GM18517 (cell line): ENCODE data around the gene C5orf34.
A peak's percentile ranks its signal among the peaks of the same experiment; 100 is the strongest.
"Not testable (repeated sequence)": the region's sequence is repeated elsewhere in the genome, so short reads cannot be mapped to it uniquely, and the experiment has no call there.

ENCODE experiments used
- ATAC-seq: cut with Tn5 transposase; IDR thresholded peaks from one replicate; pipeline ENCODE4 v1.9.1; 2021; ENCODE audit warnings: mild to moderate bottlenecking, moderate library complexity; ENCODE audit not compliant: unreplicated experiment

C5orf34 gene

DNA sequence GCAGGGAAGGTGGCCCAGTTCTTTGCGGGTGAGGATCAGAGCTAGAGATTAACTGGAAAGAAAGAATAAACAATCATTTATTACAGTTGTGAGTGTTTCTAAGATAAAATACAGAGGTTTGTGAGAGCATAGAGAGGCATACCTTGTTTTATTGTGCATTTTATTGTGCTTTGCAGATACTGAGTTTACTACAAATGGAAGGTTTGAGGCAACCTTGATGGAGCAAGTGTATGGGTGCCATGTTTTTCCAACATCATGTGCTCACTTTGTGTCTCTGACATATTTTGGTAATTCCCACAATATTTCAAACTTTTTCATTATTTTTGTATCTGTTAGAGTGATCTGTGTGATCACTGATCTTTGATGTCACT lies 715 bp upstream of the C5orf34 start:
- ATAC-seq, result no peak

DNA sequence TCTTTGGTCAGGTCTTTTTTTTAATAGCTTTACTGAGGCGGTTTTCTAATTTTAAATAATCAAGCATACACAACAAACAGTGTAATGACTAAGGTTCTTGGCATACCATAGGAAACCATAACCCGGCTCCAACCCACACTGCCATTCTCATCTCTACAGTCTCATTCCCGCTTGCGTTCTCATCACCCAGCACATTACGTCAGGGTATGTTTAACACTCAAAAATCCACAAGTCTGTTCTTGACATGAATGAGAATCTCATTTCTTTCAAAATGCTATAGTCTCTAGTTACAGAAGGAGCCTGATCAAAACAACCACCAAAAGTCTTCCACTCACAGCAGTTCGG lies 505 bp downstream of the C5orf34 start:
- peak; percentile 32 for ATAC-seq

DNA sequence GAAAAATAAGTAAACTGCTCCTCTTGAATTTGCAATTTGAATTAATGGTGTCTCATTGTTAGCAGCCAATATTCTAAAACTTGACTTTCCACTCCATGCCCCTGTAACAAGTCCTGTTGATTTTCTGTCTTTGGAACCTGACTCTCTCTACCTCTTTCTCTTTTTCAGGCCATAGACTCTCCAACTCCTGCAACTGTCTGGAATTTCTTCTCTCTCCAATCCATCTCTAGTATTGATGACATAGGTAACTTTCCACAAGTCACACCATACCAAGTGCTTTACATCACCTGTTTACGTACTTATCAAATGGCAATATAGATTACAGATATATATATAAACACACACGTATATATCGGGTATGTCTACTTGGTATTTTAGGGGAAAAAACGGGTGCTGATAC lies 923 bp downstream of the C5orf34 start:
- no peak for ATAC-seq

DNA sequence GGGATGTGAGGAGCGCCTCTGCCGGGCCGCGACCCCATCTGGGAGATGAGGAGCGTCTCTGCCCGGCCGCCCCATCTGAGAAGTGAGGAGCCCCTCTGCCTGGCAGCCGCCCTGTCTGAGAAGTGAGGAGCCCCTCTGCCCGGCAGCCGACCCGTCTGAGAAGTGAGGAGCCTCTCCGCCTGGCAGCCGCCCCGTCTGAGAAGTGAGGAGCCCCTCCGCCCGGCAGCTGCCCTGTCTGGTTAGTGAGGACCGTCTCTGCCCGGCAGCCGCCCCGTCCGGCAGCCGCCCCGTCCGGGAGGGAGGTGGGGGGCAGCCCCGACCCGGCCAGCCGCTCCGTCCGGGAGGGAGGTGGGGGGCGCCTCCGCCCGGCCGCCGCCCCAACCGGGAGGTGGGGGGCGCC lies 3.9 kb downstream of the C5orf34 start:
- not testable (repeated sequence) for ATAC-seq

DNA sequence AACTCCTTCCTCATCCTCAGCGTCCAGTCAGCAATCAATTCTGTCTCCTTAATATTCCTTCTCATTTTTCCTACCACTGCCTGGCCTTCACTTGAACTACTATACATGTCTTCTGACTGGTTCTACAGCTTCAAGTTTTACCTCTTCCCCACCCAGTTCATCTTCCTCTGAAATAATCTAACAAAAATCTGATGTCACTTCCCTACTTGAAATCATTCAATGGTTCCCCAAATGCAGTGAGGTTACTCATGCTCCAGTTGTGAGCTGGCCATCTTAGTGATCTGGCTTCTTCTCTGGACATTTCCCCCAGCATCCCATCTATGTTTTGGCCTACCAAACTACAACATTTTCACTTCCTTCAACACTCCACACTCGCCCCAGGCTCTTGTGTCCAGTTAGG lies 16.4 kb downstream of the C5orf34 start:
- ATAC-seq, result no peak

DNA sequence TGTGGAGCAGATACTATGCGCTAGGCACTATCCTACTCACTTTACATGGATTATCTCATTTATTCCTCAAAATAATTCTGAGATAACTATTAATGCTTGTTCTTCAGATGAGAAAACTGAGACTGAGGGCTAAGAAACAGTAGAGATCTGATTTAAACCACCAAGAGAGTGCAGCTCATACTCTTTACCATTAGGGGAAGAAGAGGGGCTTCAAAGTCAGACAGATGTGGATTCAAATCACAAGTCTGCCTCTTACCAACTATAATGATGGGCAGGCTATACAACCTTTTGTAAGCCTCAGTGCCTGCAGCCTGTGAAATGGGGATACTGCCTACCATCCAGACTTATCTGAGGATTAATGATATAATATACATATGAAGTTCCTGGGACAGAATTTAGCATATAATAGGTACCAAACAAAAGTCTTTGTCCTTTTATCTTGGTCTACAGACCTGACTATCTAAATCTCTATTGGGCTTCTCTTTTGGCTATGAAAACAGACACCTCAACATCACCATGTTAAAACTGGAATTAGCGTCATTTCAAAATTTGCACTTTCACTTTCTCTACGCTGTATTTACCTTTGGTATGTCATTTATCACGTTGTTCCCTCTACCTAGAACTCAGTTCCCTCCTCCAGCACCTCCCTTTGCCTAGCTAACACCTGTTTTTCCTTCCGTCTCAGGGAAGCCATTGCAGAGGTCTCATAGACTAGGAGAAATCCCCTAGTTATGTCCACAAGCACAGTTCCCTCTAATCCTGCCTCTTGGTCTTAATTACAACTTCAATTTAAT lies 17.4 kb downstream of the C5orf34 start:
- no peak for ATAC-seq

DNA sequence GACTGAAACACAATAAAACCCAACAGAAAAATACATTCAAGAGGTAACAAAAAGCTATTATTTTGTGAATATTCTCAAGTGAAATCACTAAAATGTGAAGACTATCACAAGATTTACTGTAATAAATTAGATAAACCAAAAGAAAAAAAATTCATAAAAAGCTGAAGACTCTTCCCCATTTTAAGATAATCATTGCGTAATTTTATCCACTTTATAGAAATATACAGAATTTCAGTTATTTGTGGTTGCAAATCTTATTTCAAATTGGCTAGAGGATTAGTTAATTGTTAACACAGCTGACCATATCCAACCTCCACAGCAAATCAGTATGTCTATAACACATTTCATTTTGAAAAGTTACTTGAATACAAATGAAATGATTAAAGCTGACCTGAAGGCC lies 23.6 kb downstream of the C5orf34 start:
- no peak for ATAC-seq

DNA sequence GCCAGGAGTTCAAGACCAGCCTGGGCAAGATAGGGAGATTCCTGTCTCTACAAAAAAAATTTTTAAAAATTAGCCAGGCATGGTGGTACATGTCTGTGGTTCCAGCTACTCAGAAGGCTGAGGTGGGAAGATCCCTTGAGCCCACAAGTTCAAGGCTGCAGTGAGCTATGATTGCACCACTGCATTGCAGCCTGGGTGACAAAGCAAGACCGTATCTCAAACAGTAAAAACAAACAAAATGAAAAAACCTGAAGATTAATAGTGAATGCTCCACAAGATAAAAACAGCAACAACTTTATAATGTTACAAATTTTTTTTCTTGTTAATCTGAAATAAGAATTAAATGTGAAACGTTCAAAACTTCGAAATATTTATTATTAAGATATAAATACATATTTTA lies 28.6 kb downstream of the C5orf34 start:
- no peak for ATAC-seq

DNA sequence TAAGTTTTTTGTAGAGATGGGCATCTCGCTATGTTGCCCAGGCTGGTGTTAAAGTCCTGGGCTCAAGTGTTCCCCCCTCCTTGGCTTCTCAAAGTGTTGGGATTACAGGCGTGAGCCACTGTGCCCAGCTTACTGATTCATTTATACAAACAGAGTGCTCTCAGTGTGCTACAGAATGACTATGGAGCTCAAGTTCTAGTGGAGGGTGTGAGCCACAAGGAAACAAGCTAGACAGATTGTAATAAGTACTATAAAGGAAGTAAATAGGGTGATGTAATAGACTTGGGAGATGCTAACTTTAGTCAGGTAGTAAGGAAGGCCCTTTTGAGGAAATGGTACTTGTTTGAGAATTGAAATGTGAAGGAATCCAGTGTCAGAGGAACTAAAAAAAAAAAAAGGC lies 29.5 kb downstream of the C5orf34 start:
- no peak for ATAC-seq

DNA sequence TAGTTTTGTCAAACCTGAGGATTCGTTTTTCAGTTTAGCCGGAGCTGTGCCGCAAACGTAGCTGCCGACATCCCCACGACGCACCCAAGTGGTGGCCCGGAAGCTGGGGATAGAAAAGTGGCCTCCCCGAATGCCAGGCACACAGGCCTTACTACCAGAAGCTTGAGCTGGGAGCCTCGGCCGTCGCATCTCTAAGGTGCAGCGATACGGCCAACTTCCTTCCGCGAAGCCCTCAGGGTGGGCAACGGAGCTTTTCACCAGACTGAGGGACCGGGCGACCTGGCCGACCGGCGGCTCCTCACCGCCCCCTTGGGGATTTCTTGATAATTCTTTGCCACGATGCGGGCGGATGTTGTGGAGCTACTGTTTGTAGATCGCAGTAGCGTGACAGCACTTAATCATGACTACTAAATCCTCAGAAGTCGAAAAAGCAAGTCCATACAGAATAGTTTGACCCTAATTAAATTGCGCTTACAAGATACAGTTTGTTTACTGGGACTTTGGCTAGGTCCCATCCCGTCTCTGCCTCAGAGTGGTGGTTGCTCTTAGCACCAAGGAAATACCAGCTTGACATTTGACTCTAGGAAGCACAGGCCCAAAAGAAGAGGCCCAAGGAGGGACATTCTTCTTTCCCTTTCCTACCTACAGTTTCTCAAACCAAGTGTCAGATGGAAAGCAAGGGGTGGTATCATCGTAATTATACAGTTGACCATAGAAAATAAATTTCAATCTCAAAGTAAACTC lies 30.7 kb downstream of the C5orf34 start:
- peak; percentile 76 for ATAC-seq

DNA sequence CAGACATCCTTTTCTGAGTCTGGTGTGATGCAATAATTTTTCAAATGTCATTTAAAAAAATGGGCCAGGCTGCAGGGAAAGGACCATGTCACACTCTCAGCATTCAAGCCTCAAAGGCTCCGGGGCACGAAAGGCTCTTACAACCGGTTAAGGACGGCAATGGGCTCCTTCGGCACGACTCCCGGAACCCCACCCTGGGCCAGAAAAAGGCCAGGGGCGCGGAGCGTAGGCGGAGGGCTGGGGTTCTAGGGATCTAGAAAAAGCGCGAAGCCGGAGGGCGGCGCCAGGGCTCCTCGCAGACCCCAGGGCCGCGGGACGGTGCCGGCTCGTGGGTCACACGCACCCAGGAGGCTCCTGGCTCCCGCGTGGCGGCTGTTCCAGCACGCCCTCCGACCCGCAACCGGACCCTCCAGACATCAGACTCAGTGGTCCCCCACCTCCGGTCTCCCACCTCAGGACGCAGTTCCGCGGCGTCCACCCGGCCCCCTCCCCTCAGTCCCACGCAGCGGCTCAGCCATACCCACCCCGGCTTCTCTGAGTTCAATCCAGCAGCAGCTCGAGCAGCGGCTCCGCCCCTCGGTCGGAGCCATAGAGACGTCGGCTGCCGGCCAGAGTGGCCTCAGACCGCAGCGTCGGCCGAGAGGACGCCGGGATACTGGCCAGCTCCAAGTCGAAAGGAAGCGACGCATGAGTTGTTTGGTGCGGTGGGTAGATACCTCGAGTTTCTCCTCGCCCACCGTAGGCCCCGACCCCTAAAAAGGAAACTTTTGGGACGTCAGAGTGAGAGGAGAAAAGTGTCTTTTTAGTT lies 31.4 kb downstream of the C5orf34 start, which contains the start of gene TMEM267:
Gene TMEM267 (minus strand): TSS at position 568 of the 808 bp plus-strand sequence. CDS start 29,896 bp downstream, outside the sequence.
- ATAC-seq, result peak; percentile 65

DNA sequence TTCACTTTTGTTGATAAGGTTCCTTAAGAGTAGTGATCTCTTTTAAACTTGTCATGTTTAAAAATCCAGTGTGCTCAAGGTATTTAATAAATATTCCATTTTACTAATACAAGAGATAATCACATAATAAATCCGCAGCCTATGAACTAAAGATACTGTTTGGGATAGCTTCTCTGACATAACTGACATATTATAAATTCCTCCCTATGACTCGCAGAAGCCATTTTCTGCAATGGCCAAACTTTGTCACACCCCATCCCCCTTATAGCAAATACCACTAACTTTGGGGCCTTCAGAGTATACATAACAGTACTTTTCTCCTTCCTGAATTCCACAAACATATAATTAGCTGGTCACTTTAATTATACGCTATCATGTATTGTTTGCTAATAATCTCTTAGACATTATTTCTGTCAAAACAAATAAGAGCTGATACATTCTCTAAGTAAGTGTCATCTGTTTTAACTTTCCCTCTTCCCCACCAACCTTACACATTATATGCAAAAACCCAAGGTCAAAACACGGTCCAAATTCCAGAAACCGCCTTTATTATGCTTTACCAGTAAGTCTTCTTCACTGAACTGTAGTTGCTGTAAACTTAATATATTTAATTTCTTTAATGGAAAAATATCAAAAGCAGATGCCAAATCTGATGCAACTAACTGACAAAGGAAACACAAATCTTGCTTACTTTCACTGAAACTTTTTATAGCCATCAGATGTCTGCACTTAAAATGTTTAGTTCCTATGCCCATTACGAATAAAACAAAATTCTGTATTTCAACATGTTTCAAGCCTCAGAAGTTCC lies 32.3 kb downstream of the C5orf34 start:
- ATAC-seq, result no peak

DNA sequence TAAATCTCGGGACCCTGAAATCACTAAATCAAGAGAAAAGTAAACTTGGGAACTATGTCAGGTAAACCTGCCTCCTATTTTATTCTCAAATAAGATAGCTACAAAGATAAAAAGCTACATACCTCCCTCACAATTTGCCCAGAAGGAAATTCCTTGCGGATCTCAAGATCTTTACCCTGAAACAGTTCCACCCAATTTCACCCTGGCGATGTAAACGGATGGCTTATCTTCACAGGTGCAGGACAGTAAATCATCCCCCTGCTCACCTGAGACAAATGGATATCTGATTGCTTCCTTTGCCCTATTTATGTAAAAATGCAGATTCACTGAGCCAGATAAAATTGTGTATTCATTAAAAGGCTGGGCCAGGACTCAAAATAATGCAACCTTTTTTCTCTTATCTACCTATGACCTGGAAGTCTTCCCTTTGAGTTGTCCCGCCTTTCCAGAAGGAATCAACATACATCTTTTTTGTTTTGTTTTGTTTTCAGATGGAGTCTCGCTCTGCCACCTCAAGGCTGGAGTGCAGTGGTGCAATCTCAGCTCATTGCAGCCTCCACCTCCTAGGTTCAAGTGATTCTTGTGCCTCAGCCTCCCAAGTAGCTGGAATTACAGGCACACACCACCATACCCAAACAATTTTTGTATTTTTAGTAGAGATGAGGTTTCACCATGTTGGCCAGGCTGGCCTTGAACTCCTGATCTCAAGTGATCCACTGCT lies 45.1 kb downstream of the C5orf34 start:
- ATAC-seq, result no peak

DNA sequence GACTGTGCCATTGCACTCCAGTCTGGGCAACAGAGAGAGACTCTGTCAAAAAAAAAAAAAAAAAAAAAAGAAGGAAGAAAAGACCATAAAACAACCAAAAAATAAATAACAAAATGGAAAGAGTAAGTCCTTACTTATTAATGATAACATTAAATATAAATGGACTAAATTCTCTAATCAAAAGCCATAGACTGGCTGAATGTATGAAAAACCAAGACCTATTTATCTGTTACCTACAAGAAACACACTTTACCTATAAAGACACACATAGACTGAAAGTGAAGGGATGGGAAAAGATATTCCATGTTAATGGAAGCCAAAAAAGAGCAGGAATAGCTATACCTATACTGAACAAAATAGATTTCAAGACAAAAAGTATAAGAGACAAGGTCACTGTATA lies 47.8 kb downstream of the C5orf34 start:
- no peak for ATAC-seq

DNA sequence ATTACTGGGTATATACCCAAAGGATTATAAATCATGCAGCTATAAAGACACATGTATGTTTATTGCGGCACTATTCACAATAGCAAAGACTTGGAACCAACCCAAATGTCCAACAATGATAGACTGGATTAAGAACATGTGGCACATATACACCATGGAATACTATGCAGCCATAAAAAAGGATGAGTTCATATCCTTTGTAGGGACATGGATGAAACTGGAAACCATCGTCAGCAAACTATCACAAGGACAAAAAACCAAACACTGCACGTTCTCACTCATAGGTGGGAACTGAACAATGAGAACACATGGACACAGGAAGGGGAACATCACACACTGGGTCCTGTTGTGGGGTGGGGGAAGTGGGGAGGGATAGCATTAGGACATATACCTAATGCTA lies 49.5 kb downstream of the C5orf34 start:
- ATAC-seq, result not testable (repeated sequence)

DNA sequence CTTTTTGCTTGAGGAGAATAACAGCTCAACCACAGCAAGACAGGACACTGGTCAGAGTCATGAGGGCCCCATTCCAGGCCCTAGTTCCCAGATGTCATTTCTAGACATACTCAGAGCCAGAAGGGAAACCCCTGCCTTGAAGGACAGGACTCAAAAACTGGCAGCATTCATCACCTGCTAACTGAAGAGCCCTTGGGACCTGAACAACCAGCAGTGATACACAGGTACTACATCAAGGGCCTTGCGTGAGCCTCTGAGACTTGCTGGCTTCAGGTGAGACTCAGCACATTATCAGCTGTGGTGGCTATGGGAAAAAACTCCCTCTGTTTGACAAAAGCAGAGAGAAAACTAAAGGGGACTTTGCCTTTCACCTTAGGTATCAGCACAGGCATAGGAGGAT lies 53.9 kb downstream of the C5orf34 start:
- ATAC-seq, result no peak

DNA sequence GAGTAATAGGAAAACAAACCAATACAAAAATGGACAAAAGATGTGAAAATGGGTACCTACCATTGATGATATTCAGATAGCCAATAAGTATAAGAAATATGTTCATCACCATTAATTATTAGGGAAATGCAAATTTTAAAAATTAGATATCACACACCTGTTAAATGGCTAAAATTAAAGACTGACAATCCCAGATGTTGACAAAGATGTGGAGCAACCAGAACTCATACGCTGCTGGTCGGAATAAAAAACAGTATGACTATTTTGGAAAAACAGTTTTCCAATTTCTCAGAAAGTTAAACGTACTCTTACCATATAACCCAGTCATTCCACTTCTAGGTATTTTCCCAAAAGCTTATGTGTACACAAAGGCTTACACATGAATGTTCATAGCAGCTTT lies 58.4 kb downstream of the C5orf34 start:
- no peak for ATAC-seq

DNA sequence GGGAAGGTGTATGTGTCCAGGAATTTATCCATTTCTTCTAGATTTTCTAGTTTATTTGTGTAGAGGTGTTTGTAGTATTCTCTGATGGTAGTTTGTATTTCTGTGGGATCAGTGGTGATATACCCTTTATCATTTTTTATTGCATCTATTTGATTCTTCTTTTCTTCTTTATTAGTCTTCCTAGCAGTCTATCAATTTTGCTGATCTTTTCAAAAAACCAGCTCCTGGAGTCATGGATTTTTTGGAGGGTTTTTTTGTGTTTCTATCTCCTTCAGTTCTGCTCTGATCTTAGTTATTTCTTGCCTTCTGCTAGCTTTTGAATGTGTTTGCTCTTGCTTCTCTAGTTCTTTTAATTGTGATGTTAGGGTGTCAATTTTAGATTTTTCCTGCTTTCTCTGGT lies 73.4 kb downstream of the C5orf34 start:
- ATAC-seq, result not testable (repeated sequence)

DNA sequence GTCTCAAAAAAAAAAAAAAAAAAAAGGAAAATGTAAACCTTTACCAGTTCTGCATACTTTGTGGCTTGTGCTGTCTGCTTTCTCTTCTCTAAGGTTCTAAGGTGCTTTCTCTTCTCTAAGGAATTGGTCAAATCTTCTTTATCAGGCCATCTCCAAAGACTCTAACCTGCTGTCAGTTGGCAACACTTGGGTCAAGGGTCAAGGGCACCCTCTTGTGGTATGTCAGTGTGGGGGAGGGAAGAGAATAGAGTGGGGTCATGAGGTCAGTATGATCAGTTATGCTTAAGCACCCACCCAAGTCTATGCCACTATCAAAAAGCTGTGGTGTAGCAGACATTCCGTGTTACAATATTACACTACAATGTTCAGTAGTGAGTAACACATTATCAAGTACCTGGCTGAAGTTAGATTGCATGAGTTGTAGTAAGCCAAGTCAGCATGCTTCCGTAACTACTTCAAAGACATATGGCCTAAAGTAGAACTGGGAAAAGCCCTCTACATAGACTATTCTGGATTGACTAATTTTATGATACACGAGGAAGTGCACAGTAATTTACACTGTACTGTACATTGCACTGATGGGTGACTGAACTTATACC lies 77.8 kb downstream of the C5orf34 start:
- ATAC-seq, result no peak
